ENCODE data around the gene CDK19.

DNA sequence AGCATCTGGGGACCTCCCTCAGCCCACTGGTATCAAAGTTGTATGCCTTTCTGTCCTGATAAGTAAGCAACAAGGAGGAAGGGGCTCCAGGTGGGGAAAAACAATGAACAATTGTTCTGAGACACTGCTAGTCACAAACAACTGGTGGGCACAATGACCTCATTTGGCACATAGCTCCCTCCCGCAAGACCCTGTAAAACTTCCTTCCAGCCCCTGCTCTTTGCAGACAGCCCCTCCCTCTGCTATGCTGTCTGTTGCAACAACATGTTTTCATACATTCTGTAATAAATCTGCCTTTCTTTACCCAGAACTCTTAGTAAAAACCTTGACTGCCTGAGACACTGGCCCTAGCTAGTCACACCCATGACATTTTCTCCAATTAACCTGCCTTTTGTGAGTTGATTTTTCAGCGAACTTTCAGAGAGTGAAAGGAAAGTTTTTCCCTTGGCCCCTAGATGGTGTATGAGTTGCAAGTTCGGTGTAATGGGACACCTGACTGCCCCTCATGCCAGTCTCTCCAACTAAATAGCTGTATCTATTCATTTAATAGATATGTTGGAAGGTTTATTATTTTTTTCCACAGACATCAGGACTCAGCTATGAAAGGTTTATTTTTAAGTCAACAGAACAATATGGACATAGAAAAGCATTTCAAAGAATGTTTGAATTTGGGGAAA lies 196.5 kb downstream of the CDK19 start:
- TF ChIP-seq EZH2 (IDR thresholded peaks at IDR 0.05): no peak
- no peak for TF ChIP-seq POLR2AphosphoS5 (IDR thresholded peaks at IDR 0.05; ENCODE audit: borderline replicate concordance, low read depth, low read length)

All from SK-N-MC (cell line).